ENCODE data around the gene SUSD4. TPM values are rescaled to one million over a fixed set of nuclear protein-coding genes. Genes with fewer than 3 reads are reported as not detected.

Gene SUSD4
- total and polyA plus RNA-seq, 2 donors (not counting 3 experiments of a cell fraction or from before 2014, with no cell fraction given): not detected

DNA sequence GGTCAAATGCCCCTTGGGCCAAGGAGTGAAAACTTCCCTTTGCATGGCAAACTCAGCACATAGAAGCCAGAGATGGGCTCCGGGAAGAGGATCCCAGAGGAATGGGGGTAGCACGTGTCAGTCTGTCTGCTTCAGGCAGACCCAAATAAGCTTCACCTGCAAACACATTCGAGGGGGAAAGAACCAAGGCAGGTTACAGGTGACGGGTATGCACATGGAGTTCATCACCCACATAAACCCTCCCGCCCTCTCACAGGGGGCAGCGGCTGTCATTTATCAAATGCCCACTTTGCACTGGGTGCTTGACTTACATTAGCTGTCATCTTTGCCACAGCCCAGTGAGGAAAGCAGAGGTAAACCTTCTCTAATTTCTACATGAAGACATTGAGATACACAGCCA, 147.9 kb downstream of the SUSD4 start:
- Histone ChIP-seq H3K9me1 (replicated peaks; ENCODE audit: control insufficient read depth, extremely low read depth, insufficient read depth, low read length) (no peaks in the 10 kb centered on the region), H3K36me3 (ENCODE audit: control insufficient read depth in 2 of 2, extremely low read depth in 1 of 2, insufficient read depth in 2 of 2, low read length in 2 of 2) (no peaks in the 10 kb centered on the region), H4K20me1 (replicated peaks; ENCODE audit: control insufficient read depth, extremely low read depth, insufficient read depth, low read length) (no peaks in the 10 kb centered on the region), H3K4me3 (replicated peaks in 1 of 3; ENCODE audit: insufficient read depth in 1 of 3, low read depth in 1 of 3, low read length in 3 of 3) (no peak overlapping the region), H3K9me3 (replicated peaks; ENCODE audit: control insufficient read depth, insufficient read depth, low read length) (no peaks in the 10 kb centered on the region), H3K9ac (replicated peaks; ENCODE audit: extremely low read depth, insufficient read depth, low read length) (no peak overlapping the region), H3K4me2 (ENCODE audit: insufficient read depth, low read length) (no peak overlapping the region), H2AFZ (ENCODE audit: low read depth, low read length) (no peak overlapping the region), H3K27ac (ENCODE audit: insufficient read depth, low read depth, low read length) (no peak overlapping the region), H3K27me3 (ENCODE audit: control insufficient read depth in 2 of 2, insufficient read depth in 2 of 2, low read length in 2 of 2) (peaks cover 0 to 6% of the 10 kb centered on the region in 2 experiments), H3K4me1 (ENCODE audit: control insufficient read depth, extremely low read depth, insufficient read depth, low read length) (no peaks in the 10 kb centered on the region), H3K79me2 (ENCODE audit: control insufficient read depth, insufficient read depth, low read length) (no peaks in the 10 kb centered on the region)
- DNase-seq (ENCODE audit: low read depth, low spot score) (no peak), FAIRE-seq (no peak)
- intact Hi-C loops (cut with micrococcal nuclease) (no loop called here), dilution Hi-C loops (cut with MboI; ENCODE audit: extremely low pct_ligation_motif_present, low sequenced_read_pairs) (no loop called here)
- CTCF ChIA-PET: no interaction called here
- BruUV-seq (replicated peaks): no TSS peak
- TF ChIP-seq JUN (IDR thresholded peaks at IDR 0.05; ENCODE audit: borderline replicate concordance, insufficient read depth, insufficient read length, low read depth): no peak
- TF ChIP-seq, protein P1, sequence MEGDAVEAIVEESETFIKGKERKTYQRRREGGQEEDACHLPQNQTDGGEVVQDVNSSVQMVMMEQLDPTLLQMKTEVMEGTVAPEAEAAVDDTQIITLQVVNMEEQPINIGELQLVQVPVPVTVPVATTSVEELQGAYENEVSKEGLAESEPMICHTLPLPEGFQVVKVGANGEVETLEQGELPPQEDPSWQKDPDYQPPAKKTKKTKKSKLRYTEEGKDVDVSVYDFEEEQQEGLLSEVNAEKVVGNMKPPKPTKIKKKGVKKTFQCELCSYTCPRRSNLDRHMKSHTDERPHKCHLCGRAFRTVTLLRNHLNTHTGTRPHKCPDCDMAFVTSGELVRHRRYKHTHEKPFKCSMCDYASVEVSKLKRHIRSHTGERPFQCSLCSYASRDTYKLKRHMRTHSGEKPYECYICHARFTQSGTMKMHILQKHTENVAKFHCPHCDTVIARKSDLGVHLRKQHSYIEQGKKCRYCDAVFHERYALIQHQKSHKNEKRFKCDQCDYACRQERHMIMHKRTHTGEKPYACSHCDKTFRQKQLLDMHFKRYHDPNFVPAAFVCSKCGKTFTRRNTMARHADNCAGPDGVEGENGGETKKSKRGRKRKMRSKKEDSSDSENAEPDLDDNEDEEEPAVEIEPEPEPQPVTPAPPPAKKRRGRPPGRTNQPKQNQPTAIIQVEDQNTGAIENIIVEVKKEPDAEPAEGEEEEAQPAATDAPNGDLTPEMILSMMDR (IDR thresholded peaks at IDR 0.05; ENCODE audit: extremely low read depth in 1 of 2, insufficient read depth in 1 of 2, low read depth in 1 of 2, low read length in 2 of 2): no peak
- no peak for TF ChIP-seq FOS (IDR thresholded peaks at IDR 0.05; ENCODE audit: borderline replicate concordance, insufficient read depth, low read length)
- TF ChIP-seq, protein P2, sequence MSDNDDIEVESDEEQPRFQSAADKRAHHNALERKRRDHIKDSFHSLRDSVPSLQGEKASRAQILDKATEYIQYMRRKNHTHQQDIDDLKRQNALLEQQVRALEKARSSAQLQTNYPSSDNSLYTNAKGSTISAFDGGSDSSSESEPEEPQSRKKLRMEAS (IDR thresholded peaks at IDR 0.05; ENCODE audit: insufficient read depth, insufficient read length): no peak
- no peak for TF ChIP-seq POLR2A (IDR thresholded peaks at IDR 0.05; ENCODE audit: low read depth, low read length)
- TF ChIP-seq GATA2 (IDR thresholded peaks at IDR 0.05; ENCODE audit: insufficient read depth, insufficient read length, low read depth, low read length): no peak
- no peak for TF ChIP-seq POLR2AphosphoS5 (IDR thresholded peaks at IDR 0.05; ENCODE audit: insufficient read depth, low read depth, low read length)
- POLR2A ChIA-PET: no interaction called here
